GM23338 (cell line): ENCODE measurements around the gene WDR26. TPM values are rescaled to one million over a fixed set of nuclear protein-coding genes. Genes with fewer than 3 reads are reported as not detected.
A peak's percentile ranks its signal among the peaks of the same experiment; 100 is the strongest.

ENCODE experiments used
- ATAC-seq: fragments of 200-7000 bp; cut with Tn5 transposase; 3 replicates; pipeline ENCODE4 v1.9.1; 2020
- DNase-seq: peaks from one replicate; pipeline ENCODE4 v3.0.0-alpha.2; 2015; ENCODE audit warnings: low spot score
- H2AFZ ChIP-seq: fragments of 200-600 bp; sonication (generic); 2 replicates; pipeline ENCODE4 v1.8.0; 2016; ENCODE audit warnings: antibody characterized with exemption, mild to moderate bottlenecking, moderate library complexity
- H3F3A ChIP-seq: fragments of 200-600 bp; sonication (generic); replicated peaks from 2 replicates; pipeline ENCODE4 v1.8.0; 2017; ENCODE audit warnings: antibody characterized with exemption, mixed run types, low read depth
- H3K27ac ChIP-seq: fragments of 200-600 bp; sonication (generic); 2 replicates; pipeline ENCODE4 v1.6.1; 2016; ENCODE audit warnings: low read depth
- H3K27me3 ChIP-seq: fragments of 200-600 bp; sonication (generic); 2 replicates; pipeline ENCODE4 v1.8.0; 2016; ENCODE audit warnings: mild to moderate bottlenecking, mixed run types, moderate library complexity; ENCODE audit not compliant: insufficient read depth
- H3K36me3 ChIP-seq: fragments of 200-600 bp; sonication (generic); 2 replicates; pipeline ENCODE4 v1.8.0; 2016; ENCODE audit warnings: mild to moderate bottlenecking; ENCODE audit not compliant: insufficient read depth
- H3K4me1 ChIP-seq: fragments of 200-600 bp; sonication (generic); 2 replicates; pipeline ENCODE4 v1.8.0; 2016; ENCODE audit warnings: mild to moderate bottlenecking, moderate library complexity; ENCODE audit not compliant: insufficient read depth
- H3K4me2 ChIP-seq: fragments of 200-600 bp; sonication (generic); 2 replicates; pipeline ENCODE4 v1.7.1; 2017; ENCODE audit warnings: mixed run types
- H3K4me3 ChIP-seq: fragments of 200-600 bp; sonication (generic); 2 replicates; pipeline ENCODE4 v1.6.1; 2016; ENCODE audit warnings: mixed run types
- H3K79me2 ChIP-seq: fragments of 200-600 bp; sonication (generic); replicated peaks from 2 replicates; pipeline ENCODE4 v1.8.0; 2017; ENCODE audit warnings: mild to moderate bottlenecking; ENCODE audit not compliant: insufficient read depth
- H3K9me2 ChIP-seq: fragments of 200-600 bp; sonication (generic); 2 replicates; pipeline ENCODE4 v1.8.0; 2017; ENCODE audit not compliant: insufficient read depth
- H4K20me1 ChIP-seq: fragments of 200-600 bp; sonication (generic); replicated peaks from 2 replicates; pipeline ENCODE4 v1.8.0; 2017; ENCODE audit warnings: mild to moderate bottlenecking; ENCODE audit not compliant: insufficient read depth
- H3K27ac Mint-ChIP-seq: 2 replicates; pipeline ENCODE4 v1.8.0; 2020; ENCODE audit warnings: inconsistent platforms, mild to moderate bottlenecking, moderate library complexity, mixed read lengths
- H3K27me3 Mint-ChIP-seq: 3 replicates; pipeline ENCODE4 v1.8.0; 2022; ENCODE audit warnings: low read depth, mild to moderate bottlenecking, moderate library complexity, mixed read lengths, inconsistent platforms; ENCODE audit not compliant: insufficient read depth, poor library complexity
- H3K36me3 Mint-ChIP-seq: 3 replicates; pipeline ENCODE4 v1.8.0; 2021; ENCODE audit warnings: low read depth, mild to moderate bottlenecking, inconsistent platforms, moderate library complexity, mixed read lengths
- H3K4me1 Mint-ChIP-seq: 3 replicates; pipeline ENCODE4 v1.8.0; 2020; ENCODE audit warnings: mild to moderate bottlenecking, inconsistent platforms, mixed read lengths
- H3K4me3 Mint-ChIP-seq: 3 replicates; pipeline ENCODE4 v1.8.0; 2021; ENCODE audit warnings: moderate library complexity, mild to moderate bottlenecking, inconsistent platforms, mixed read lengths
- H3K9me3 Mint-ChIP-seq: 3 replicates; pipeline ENCODE4 v1.8.0; 2020; ENCODE audit warnings: moderate library complexity, mild to moderate bottlenecking, inconsistent platforms, mixed read lengths
- CREB1 ChIP-seq: fragments of 250-450 bp; sonication (Bioruptor Pico); IDR thresholded peaks from 2 replicates; pipeline ENCODE4 v1.5.0; 2020; ENCODE audit warnings: low read depth, mild to moderate bottlenecking, moderate library complexity
- CTCF ChIP-seq, 2 experiments: fragments of 200-600 bp in 1 of 2; sonication (generic) in 1 of 2; conservative IDR thresholded peaks; 2 replicates each; pipeline versions ENCODE4 v1.5.1 to v1.6.1; 2016 to 2017; ENCODE audit warnings: antibody characterized with exemption in 2 of 2, low read depth in 2 of 2, mild to moderate bottlenecking in 2 of 2, moderate library complexity in 1 of 2
- ETS1 ChIP-seq: IDR thresholded peaks from 2 replicates; pipeline ENCODE4 v1.6.1; 2016; ENCODE audit warnings: antibody characterized with exemption
- EZH2 ChIP-seq: fragments of 200-600 bp; sonication (generic); IDR thresholded peaks from one replicate; pipeline ENCODE4 v1.8.0; 2017; ENCODE audit warnings: antibody characterized with exemption, mild to moderate bottlenecking, low read depth; ENCODE audit not compliant: unreplicated experiment
- EZH2phosphoT487 ChIP-seq: fragments of 200-600 bp; sonication (generic); IDR thresholded peaks from one replicate; pipeline ENCODE4 v1.8.1; 2018; ENCODE audit warnings: antibody characterized with exemption; ENCODE audit not compliant: unreplicated experiment
- JUNB ChIP-seq: IDR thresholded peaks from one replicate; pipeline ENCODE4 v1.6.1; 2016; ENCODE audit warnings: antibody characterized with exemption; ENCODE audit not compliant: unreplicated experiment
- NANOG ChIP-seq: IDR thresholded peaks from 2 replicates; pipeline ENCODE4 v1.6.1; 2016; ENCODE audit warnings: antibody characterized with exemption, borderline replicate concordance
- POLR2AphosphoS5 ChIP-seq: IDR thresholded peaks from 2 replicates; pipeline ENCODE4 v1.6.1; 2016; ENCODE audit warnings: antibody characterized with exemption, low read depth
- REST ChIP-seq: IDR thresholded peaks from one replicate; pipeline ENCODE4 v1.6.1; 2018; ENCODE audit warnings: antibody characterized with exemption; ENCODE audit not compliant: unreplicated experiment
- STAT1 ChIP-seq: IDR thresholded peaks from one replicate; pipeline ENCODE4 v1.6.1; 2016; ENCODE audit warnings: antibody characterized with exemption; ENCODE audit not compliant: unreplicated experiment
- ZNF114 ChIP-seq: fragments of 250-450 bp; sonication (Bioruptor Pico); IDR thresholded peaks from 2 replicates; pipeline ENCODE4 v1.5.0; 2020; ENCODE audit warnings: mild to moderate bottlenecking, moderate library complexity
- ZNF331 ChIP-seq: fragments of 250-450 bp; sonication (Bioruptor Pico); IDR thresholded peaks from 2 replicates; pipeline ENCODE4 v1.5.0; 2020; ENCODE audit warnings: low read depth, mild to moderate bottlenecking, moderate library complexity
- ZNF462 ChIP-seq: fragments of 250-450 bp; sonication (Bioruptor Pico); IDR thresholded peaks from 2 replicates; pipeline ENCODE4 v1.5.0; 2020; ENCODE audit warnings: mild to moderate bottlenecking, moderate library complexity
- polyA plus RNA-seq: library from polyadenylated mRNA; unstranded; fragments of >200 nt; fragmentation: Nextera tagmentation; extraction: Ambion mirVana; gene quantifications from 2 replicates; pipeline ENCODE4 v1.2.1, GENCODE V29; 2016
- total RNA-seq: library from RNA; depleted of rRNA; stranded (reverse); fragments of >200 nt; shearing (Covaris generic); gene quantifications from 2 replicates; pipeline ENCODE4 v1.2.3, GENCODE V29; 2014

WDR26 gene
- total and polyA plus RNA-seq, 2 experiments from 2014 or later, result 16.9 to 74.6 TPM

GRCh38 chr1:224435318-224435763 lies 744 bp upstream of the WDR26 start:
- Mint-ChIP-seq H3K27me3 (peaks cover 7% of the 10 kb centered on the region), H3K4me3 (peak overlapping the region; percentile 95), H3K4me1 (peaks cover 38% of the 10 kb centered on the region), H3K36me3 (peaks cover 39% of the 10 kb centered on the region), H3K27ac (peak overlapping the region; percentile 95), H3K9me3 (no peaks in the 10 kb centered on the region)
- no peak overlapping the region for H3K27ac ChIP-seq
- H3K27me3 ChIP-seq, result no peaks in the 10 kb centered on the region
- H3K4me1 ChIP-seq, result peaks cover 30% of the 10 kb centered on the region
- H3K4me2 ChIP-seq, result peak overlapping the region; percentile 93
- no peak for TF ChIP-seq REST
- no peak for TF ChIP-seq STAT1
- no peak for TF ChIP-seq CREB1
- no peak for TF ChIP-seq ETS1
- no peak for TF ChIP-seq EZH2
- TF ChIP-seq EZH2phosphoT487, result no peak
- TF ChIP-seq ZNF114 (CRISPR knock-in tag), result no peak
- TF ChIP-seq ZNF331, result no peak
- TF ChIP-seq POLR2AphosphoS5, result no peak
- TF ChIP-seq JUNB, result no peak
- no peak for TF ChIP-seq NANOG
- TF ChIP-seq CTCF (conservative IDR thresholded peaks at IDR 0.05; ENCODE audit: low read depth in 2 of 2), result no peak
- TF ChIP-seq ZNF462 (CRISPR knock-in tag), result no peak
- DNase-seq (no peak), ATAC-seq (peak; percentile 11; the same call in 2 of the 3 replicates)
- H3K79me2 ChIP-seq, result peaks cover 51% of the 10 kb centered on the region
- H3F3A ChIP-seq, result no peaks in the 10 kb centered on the region
- H4K20me1 ChIP-seq, result peaks cover 20% of the 10 kb centered on the region
- peak overlapping the region; percentile 81 for H3K4me3 ChIP-seq
- peak overlapping the region; percentile 93 for H2AFZ ChIP-seq
- no peaks in the 10 kb centered on the region for H3K9me2 ChIP-seq
- no peaks in the 10 kb centered on the region; the same call in 1 of the 2 replicates for H3K36me3 ChIP-seq
